Ectodermal cell (in vitro differentiated cells): ENCODE results near the gene TAF15.

Experiments used
- H3K27ac ChIP-seq: 2 replicates; pipeline ENCODE4 v1.7.0; 2013; ENCODE audit warnings: mild to moderate bottlenecking, low read depth, low read length; ENCODE audit not compliant: insufficient read depth, poor library complexity, severe bottlenecking
- H3K27me3 ChIP-seq: 2 replicates; pipeline ENCODE4 v1.7.0; 2013; ENCODE audit warnings: mild to moderate bottlenecking, low read length; ENCODE audit not compliant: insufficient read depth, control insufficient read depth, poor library complexity, severe bottlenecking
- H3K36me3 ChIP-seq: one replicate; pipeline ENCODE4 v1.7.0; 2013; ENCODE audit warnings: low read length; ENCODE audit not compliant: control insufficient read depth, insufficient read depth
- H3K4me1 ChIP-seq: one replicate; pipeline ENCODE4 v1.7.0; 2013; ENCODE audit warnings: low read length; ENCODE audit not compliant: control insufficient read depth, insufficient read depth
- H3K4me3 ChIP-seq: 2 replicates; pipeline ENCODE4 v1.7.0; 2013; ENCODE audit warnings: low read depth, low read length, control low read depth; ENCODE audit not compliant: insufficient read depth
- H3K9me3 ChIP-seq: 2 replicates; pipeline ENCODE4 v1.7.0; 2013; ENCODE audit warnings: mild to moderate bottlenecking, low read length, moderate library complexity; ENCODE audit not compliant: control insufficient read depth
- WGBS, 2 experiments: methylation state at CpG; one replicate each; pipeline ENCODE4 v1.1.7; 2013; ENCODE audit warnings: missing lambda C conversion rate in 2 of 2; 5-methylcytosine and 5-hydroxymethylcytosine counted together

Gene TAF15

DNA sequence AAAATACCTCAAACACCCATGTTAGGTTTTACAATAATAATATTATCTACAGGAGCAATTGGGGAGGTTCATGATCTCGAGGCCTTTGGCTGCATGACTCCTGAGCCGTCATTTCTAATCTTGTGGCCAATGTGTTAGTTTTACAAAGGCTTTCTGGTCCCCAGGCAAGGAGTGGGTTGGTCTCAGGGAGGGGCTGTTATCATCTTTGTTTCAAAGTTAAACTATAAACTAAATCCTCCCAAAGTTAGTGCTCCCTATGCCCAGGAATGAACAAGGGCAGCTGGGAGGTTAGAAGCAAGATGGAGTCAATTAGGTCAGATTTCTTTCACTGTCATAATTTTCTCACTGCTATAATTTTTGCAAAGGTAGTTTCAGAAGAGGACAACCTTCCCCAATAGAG lies 80.0 kb downstream of the TAF15 start:
- H3K27me3 ChIP-seq = no peaks in the 10 kb centered on the region
- no peak overlapping the region for H3K27ac ChIP-seq
- H3K9me3 ChIP-seq = no peaks in the 10 kb centered on the region
- no peaks in the 10 kb centered on the region for H3K4me1 ChIP-seq
- H3K4me3 ChIP-seq = no peak overlapping the region
- H3K36me3 ChIP-seq = no peaks in the 10 kb centered on the region
- WGBS, 2 experiments = 96 to 100% methylated on average over 2 of the region's 2 CpGs

DNA sequence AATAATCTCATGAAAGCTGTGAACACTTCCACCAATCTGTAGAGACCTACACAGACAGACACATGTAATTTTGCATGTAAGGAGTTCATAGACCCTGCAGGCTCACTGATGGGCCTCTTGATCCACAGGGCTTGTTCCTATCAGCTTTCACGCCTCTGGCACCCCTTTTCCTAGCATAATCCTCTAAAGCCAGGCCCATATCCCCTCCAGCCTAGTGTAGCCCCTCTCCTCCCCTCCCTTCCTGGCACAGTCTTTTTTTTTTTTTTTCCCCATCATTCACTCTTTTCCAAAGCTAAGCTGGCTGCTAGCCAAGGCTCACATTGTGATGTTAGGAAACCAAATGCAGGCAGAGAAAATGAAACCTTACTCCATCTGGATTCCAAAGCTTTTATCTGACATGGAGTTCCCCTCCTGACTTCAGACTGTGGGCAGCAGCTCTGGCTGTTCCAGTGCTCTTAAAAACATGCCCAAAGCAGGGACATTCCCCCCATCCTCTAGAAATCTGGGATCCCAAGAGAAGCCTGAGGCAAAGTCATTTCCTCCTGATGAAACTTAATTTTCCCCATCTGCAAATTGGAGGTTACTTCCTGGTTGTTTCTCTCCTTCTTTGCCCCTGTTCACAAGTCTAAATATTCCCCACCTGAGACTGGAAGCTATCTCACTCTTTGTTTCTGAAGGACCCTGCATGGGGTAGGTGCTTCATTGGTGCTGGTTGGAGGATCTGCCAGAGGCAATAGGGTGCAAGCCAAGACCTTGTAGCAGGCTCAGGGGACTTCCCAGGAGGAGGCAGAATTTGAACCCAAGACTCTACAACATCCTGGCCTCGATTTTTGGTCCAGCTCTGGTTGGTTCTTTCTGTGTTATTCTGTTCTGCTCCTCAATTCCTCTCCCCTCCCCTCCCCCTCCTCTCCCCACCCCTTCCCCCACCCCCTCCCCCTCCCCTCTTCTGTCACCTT lies 80.8 kb downstream of the TAF15 start:
- no peak overlapping the region for H3K4me3 ChIP-seq
- H3K27ac ChIP-seq = no peak overlapping the region
- H3K36me3 ChIP-seq = no peaks in the 10 kb centered on the region
- H3K27me3 ChIP-seq = no peaks in the 10 kb centered on the region
- no peaks in the 10 kb centered on the region for H3K9me3 ChIP-seq
- H3K4me1 ChIP-seq = no peaks in the 10 kb centered on the region
- 86 to 89% methylated on average over 2 of the region's 2 CpGs for WGBS, 2 experiments

DNA sequence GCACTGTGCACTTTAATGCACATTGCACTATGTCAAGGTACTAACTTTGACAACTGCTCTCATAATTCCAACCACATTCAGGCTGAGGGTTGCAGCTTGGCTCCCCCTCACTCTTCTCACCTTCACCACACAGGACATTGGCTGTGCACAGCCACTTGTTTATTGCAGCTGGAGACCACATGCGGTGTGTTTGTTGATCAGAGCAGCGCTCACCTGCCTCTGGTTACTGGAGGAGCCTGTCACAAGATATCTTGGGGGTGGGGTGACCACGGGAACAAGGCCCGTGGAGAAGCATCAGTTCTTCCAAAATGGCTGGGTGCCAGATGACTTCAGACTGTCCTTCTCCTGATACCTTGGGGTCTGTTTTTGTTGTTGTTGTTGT lies 81.5 kb downstream of the TAF15 start:
- H3K27me3 ChIP-seq = no peaks in the 10 kb centered on the region
- WGBS, 2 experiments = 73 to 83% methylated on average over 4 of the region's 4 CpGs
- no peaks in the 10 kb centered on the region for H3K9me3 ChIP-seq
- no peak overlapping the region for H3K4me3 ChIP-seq
- H3K27ac ChIP-seq = no peak overlapping the region
- H3K36me3 ChIP-seq = no peaks in the 10 kb centered on the region
- H3K4me1 ChIP-seq = no peaks in the 10 kb centered on the region

DNA sequence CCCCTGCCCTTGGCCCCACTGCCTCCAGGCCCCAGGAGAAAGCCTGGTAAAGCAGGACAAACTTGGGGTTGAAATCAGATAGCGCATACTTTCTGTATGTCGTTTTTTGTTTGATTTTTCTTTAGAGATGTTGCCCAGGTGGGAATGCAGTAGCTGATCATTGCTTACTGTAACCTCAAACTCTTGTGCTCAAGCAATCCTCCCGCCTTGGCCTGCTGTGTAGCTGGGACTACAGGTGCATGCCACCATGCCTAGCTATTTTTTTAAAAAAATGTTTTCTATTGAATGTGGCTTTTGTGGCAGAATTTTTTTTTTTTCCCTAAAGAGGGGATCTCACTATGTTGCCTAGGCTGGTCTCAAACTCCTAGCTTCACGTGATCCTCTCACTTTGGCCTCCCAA lies 82.0 kb downstream of the TAF15 start:
- H3K27me3 ChIP-seq = no peaks in the 10 kb centered on the region
- H3K4me3 ChIP-seq = no peak overlapping the region
- H3K36me3 ChIP-seq = no peaks in the 10 kb centered on the region
- H3K9me3 ChIP-seq = no peaks in the 10 kb centered on the region
- H3K4me1 ChIP-seq = no peaks in the 10 kb centered on the region
- 90 to 95% methylated on average over 4 of the region's 4 CpGs for WGBS, 2 experiments
- no peak overlapping the region for H3K27ac ChIP-seq

DNA sequence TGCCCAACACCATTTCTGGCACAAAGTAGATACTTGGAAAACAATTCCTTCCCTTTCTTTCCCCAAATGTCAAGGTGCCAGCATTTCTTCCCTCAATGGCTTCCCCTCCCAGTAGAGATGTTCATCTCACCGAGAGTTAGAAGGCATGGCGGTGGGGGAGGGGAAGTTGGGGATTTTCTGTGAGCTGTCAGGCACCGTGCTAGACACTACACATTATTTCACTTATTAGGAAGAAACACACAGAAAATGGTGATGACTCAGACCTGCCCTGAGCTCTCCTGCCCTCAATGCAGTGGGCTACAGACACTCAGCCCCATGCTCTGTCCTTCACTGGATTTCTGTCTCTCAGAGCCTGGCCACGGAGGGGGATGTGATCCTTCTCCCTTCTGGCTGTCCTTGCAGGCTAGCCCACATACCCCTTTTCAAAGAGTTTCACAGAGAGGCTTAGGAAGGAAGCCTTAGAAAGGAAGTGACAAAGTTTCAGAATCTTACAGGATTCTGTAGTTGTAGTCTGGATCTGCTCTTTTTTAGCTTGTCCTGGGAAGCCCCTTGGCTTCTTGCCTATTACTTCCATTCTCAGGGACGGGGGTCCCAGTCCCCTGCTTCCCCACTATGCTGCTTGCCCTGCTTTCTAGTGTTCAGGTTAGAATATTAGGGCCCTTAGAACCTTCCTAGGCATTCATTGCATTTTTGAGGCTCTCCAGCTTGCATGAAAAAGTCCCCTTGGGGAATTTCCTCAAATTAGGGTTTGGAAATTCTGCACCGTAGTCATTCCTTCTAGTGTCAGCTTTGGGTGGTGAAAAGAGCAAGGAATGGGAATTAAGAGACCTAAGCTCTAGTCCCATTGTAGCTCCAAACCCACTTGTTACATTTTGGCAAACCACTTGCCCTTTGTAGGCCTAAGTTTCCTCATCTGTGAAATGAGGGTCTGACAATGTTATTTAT lies 83.1 kb downstream of the TAF15 start:
- Histone ChIP-seq H3K4me1 (no peaks in the 10 kb centered on the region), H3K9me3 (no peaks in the 10 kb centered on the region), H3K4me3 (no peak overlapping the region), H3K27ac (no peak overlapping the region), H3K27me3 (no peaks in the 10 kb centered on the region), H3K36me3 (no peaks in the 10 kb centered on the region)
- WGBS, 2 experiments = 83 to 90% methylated on average over 5 to 6 of the region's 6 CpGs

DNA sequence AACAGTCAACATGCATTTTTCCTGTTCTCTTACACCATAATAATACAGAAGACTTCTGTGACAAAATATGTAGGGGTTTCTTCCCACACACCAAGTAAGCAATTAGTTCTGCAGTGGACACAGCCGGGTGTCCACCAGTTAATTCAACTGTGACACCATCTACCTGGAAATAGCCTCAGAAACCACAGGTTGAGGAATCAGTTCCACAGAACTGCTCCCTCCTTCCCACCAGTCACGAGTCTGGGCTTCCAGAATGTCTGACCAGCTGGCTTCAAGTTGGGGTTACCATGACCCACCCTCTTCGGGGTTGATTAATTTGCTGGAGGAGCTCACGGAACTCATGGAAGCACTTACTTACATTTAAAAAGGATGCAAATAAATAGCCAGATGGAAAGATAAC lies 84.5 kb downstream of the TAF15 start:
- no peaks in the 10 kb centered on the region for H3K36me3 ChIP-seq

DNA sequence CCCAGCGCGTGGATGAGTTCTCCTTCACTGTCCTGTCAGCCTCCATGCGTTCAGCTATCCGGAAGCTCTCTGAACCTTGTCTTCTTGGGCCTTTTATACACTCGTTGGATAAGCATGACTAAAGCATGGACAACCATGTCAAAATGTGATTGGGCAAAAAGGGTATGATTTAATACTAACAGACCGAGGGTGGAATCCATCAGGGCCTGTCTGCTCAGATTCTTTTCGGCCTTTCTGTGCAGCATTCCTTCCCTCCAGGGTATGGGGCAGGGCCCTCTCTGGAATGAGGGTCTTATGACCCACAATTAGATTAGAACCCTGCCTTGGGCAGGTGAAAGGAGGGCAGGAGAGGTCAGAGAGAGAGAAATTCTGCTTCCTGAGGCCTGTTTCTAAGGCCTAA lies 84.9 kb downstream of the TAF15 start:
- no peak overlapping the region for H3K4me3 ChIP-seq
- no peaks in the 10 kb centered on the region for H3K9me3 ChIP-seq
- no peaks in the 10 kb centered on the region for H3K27me3 ChIP-seq
- 94 to 98% methylated on average over 7 of the region's 7 CpGs for WGBS, 2 experiments
- no peak overlapping the region for H3K27ac ChIP-seq
- no peaks in the 10 kb centered on the region for H3K36me3 ChIP-seq
- no peaks in the 10 kb centered on the region for H3K4me1 ChIP-seq

More for the DNA sequence above, 84.5 kb downstream of the TAF15 start:
- H3K4me1 ChIP-seq = no peaks in the 10 kb centered on the region
- no peaks in the 10 kb centered on the region for H3K9me3 ChIP-seq
- H3K27me3 ChIP-seq = no peaks in the 10 kb centered on the region
- no peak overlapping the region for H3K4me3 ChIP-seq
- WGBS, 2 experiments = 91 to 93% methylated on average over 4 of the region's 4 CpGs
- H3K27ac ChIP-seq = no peak overlapping the region

DNA sequence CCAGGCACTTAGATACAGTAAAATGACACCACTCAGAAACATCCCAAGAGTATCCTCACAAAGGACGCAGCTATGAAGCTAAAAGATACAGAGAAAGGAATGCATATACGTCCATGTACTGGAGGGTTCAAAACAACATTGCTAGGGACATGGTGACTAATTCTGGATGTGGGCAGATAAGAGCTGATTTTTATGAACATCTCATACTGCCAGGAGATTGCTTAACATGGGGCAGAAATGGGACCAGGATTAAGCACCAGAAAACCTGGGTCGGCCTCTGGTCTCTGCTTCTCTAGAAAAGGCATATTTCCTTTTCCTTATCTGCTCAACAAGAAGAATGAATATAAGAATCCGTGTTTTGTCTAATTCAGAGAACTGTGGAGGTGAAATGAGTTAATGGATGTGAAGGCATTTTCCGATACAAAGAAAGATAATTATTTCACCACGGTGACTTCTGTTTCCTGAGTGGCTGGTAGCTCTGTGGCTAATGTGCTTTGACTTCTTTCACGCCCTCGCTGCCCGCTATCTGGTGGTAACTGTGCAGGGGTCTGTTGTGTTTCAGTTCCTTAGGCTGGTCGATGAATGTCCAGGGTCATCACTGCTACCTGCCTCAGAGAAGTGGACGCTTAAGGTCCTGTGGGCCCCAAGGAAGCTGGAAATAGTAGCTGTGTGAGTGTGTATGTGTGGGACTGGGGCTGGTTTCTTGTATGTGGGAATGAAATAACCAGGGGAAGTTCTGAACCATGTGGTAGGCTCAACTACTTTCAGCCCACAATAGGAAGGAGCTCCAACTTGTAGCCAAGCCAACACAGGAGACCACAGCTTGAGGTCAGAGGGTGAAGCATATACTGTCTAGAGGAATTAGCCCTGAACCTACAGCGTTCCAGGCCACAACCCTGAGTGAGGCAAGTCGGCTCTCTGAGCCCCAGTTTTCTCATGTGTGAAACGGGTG lies 86.6 kb downstream of the TAF15 start:
- Histone ChIP-seq H3K4me3 (no peak overlapping the region), H3K27ac (no peak overlapping the region), H3K27me3 (no peaks in the 10 kb centered on the region), H3K36me3 (no peaks in the 10 kb centered on the region), H3K4me1 (no peaks in the 10 kb centered on the region), H3K9me3 (no peaks in the 10 kb centered on the region)
- 95 to 96% methylated on average over 14 of the region's 14 CpGs for WGBS, 2 experiments
